Activated CD4-positive, alpha-beta memory T cell treated with anti-CD3 and anti-CD28 coated beads, Interleukin-2, amount 10 ng/mL, durations not matched to agents 7 days and 5 days (primary cell): ENCODE measurements around the gene RFWD3. TPM values are rescaled to one million over a fixed set of nuclear protein-coding genes. Genes with fewer than 3 reads are reported as not detected.

Source experiments
- CTCF ChIA-PET: fragments of 350-600 bp; sonication (Branson Sonifier 250); formaldehyde crosslinking; loops from one replicate; lab custom pipeline; 2021; ENCODE audit warnings: antibody characterized with exemption, inconsistent platforms; lab: Charles Lee
- POLR2A ChIA-PET: fragments of 350-600 bp; sonication (Branson Sonifier 250); formaldehyde crosslinking; loops from one replicate; lab custom pipeline; 2021; ENCODE audit warnings: antibody characterized with exemption; lab: Charles Lee
- DNase-seq: peaks from one replicate; pipeline ENCODE4 v3.0.0-alpha.2; 2020
- H3K27ac Mint-ChIP-seq: one replicate; pipeline ENCODE4 v1.8.0; 2021; ENCODE audit warnings: mild to moderate bottlenecking, mixed read lengths
- H3K27me3 Mint-ChIP-seq: one replicate; pipeline ENCODE4 v1.8.0; 2021; ENCODE audit warnings: mixed read lengths
- H3K36me3 Mint-ChIP-seq: one replicate; pipeline ENCODE4 v1.8.0; 2021; ENCODE audit warnings: low read depth, mixed read lengths
- H3K4me1 Mint-ChIP-seq: one replicate; pipeline ENCODE4 v1.8.0; 2021; ENCODE audit warnings: mixed read lengths
- H3K4me3 Mint-ChIP-seq: one replicate; pipeline ENCODE4 v1.8.0; 2021; ENCODE audit warnings: mild to moderate bottlenecking, mixed read lengths
- H3K9me3 Mint-ChIP-seq: one replicate; pipeline ENCODE4 v1.8.0; 2021; ENCODE audit warnings: mixed read lengths
- total RNA-seq, 2 experiments: library from RNA; stranded (reverse); gene quantifications; one replicate each; pipeline ENCODE4 v1.2.3, GENCODE V29; 2021

The RFWD3 gene
- total RNA-seq, result 100 to 1,000 TPM in 1 of 2 experiments, 10 to 100 TPM in 1; 99.5 to 107 TPM

GRCh38 chr16:74666425-74667254 is at the start of gene RFWD3:
Gene RFWD3, minus strand, starts transcription at chr16:74666877. Its CDS starts 5,428 bp downstream, at chr16:74661449.
- Mint-ChIP-seq H3K4me1 (peaks cover 45% of the 10 kb centered on the region), H3K27me3 (no peaks in the 10 kb centered on the region), H3K9me3 (no peaks in the 10 kb centered on the region), H3K36me3 (peaks cover 52% of the 10 kb centered on the region), H3K4me3 (peak within 1 kb of the TSS; percentile 94), H3K27ac (peak within 1 kb of the TSS; percentile 96)
- CTCF ChIA-PET, result interaction anchor here (0.6 to 5.3 kb wide), 8 partner anchors 13 to 767 kb away, joined by 3 to 36 read pairs (median 4); partner anchors contain the start of genes CFDP1 and MLKL
- POLR2A ChIA-PET, result interaction anchor here (0.6 to 5.0 kb wide), 37 partner anchors 9 to 981 kb away, joined by 3 to 186 read pairs (median 5); partner anchors contain the start of genes GLG1, KARS1, MLKL and PSMD7
- peak; percentile 98 for DNase-seq

GRCh38 chr16:74716355-74716754 is 49.7 kb upstream of the RFWD3 start:
- H3K27me3 Mint-ChIP-seq, result peaks cover 2% of the 10 kb centered on the region
- H3K27ac Mint-ChIP-seq, result no peak overlapping the region
- H3K4me1 Mint-ChIP-seq, result no peaks in the 10 kb centered on the region
- no peaks in the 10 kb centered on the region for H3K36me3 Mint-ChIP-seq
- no peaks in the 10 kb centered on the region for H3K9me3 Mint-ChIP-seq
- DNase-seq, result no peak
- H3K4me3 Mint-ChIP-seq, result no peak overlapping the region
- CTCF ChIA-PET, result interaction anchor here (1.5 kb wide), 1 partner anchor 16 kb away, joined by 3 read pairs; the partner anchor contains the start of gene MLKL
- POLR2A ChIA-PET, result no interaction called here

- Mint-ChIP-seq H3K9me3 (no peaks in the 10 kb centered on the region), H3K4me1 (peaks cover 4% of the 10 kb centered on the region), H3K4me3 (no peak overlapping the region), H3K27me3 (no peaks in the 10 kb centered on the region), H3K27ac (no peak overlapping the region), H3K36me3 (no peaks in the 10 kb centered on the region)
- CTCF ChIA-PET, result interaction anchor here (0.7 to 5.7 kb wide), 6 partner anchors 8 to 149 kb away, joined by 3 to 38 read pairs (median 6); partner anchors contain the start of gene MLKL
- POLR2A ChIA-PET, result no interaction called here
- DNase-seq, result no peak
Observed at GRCh38 chr16:74713876-74714275, 47.2 kb upstream of the RFWD3 start.

- POLR2A ChIA-PET, result interaction anchor here (1.9 kb wide), 1 partner anchor 13 kb away, joined by 11 read pairs; the partner anchor contains the start of gene MLKL
- H3K4me3 Mint-ChIP-seq, result no peak overlapping the region
Observed at GRCh38 chr16:74713325-74713724, 46.6 kb upstream of the RFWD3 start.

GRCh38 chr16:74711938-74712337 is 45.3 kb upstream of the RFWD3 start:
- CTCF ChIA-PET, result interaction anchor here (0.6 to 5.7 kb wide), 8 partner anchors 9 to 400 kb away, joined by 3 to 38 read pairs (median 6); partner anchors contain the start of gene MLKL
- peaks cover 4% of the 10 kb centered on the region for H3K4me1 Mint-ChIP-seq
- H3K4me3 Mint-ChIP-seq, result no peak overlapping the region
- peaks cover 5% of the 10 kb centered on the region for H3K27me3 Mint-ChIP-seq
- H3K27ac Mint-ChIP-seq, result no peak overlapping the region
- no peaks in the 10 kb centered on the region for H3K9me3 Mint-ChIP-seq
- DNase-seq, result no peak
- no peaks in the 10 kb centered on the region for H3K36me3 Mint-ChIP-seq
- POLR2A ChIA-PET, result interaction anchor here (1.4 to 1.9 kb wide), 2 partner anchors 11 to 45 kb away, joined by 8 to 11 read pairs; partner anchors contain the start of genes MLKL and RFWD3

More at GRCh38 chr16:74713325-74713724, 46.6 kb upstream of the RFWD3 start:
- Mint-ChIP-seq H3K9me3 (no peaks in the 10 kb centered on the region), H3K27me3 (peaks cover 3% of the 10 kb centered on the region), H3K4me1 (peaks cover 4% of the 10 kb centered on the region), H3K27ac (no peak overlapping the region), H3K36me3 (no peaks in the 10 kb centered on the region)
- DNase-seq, result no peak
- CTCF ChIA-PET, result interaction anchor here (1.1 to 5.7 kb wide), 5 partner anchors 12 to 150 kb away, joined by 3 to 38 read pairs (median 9); partner anchors contain the start of gene MLKL

- ChIA-PET CTCF (interaction anchor here (0.8 to 5.7 kb wide), 8 partner anchors 9 to 400 kb away, joined by 3 to 38 read pairs (median 6); partner anchors contain the start of gene MLKL), POLR2A (interaction anchor here (0.7 kb wide), 1 partner anchor 9 kb away, joined by 3 read pairs; no protein-coding TSS in a partner anchor)
- Mint-ChIP-seq H3K9me3 (no peaks in the 10 kb centered on the region), H3K36me3 (no peaks in the 10 kb centered on the region), H3K4me3 (no peak overlapping the region), H3K27me3 (peaks cover 5% of the 10 kb centered on the region), H3K4me1 (peaks cover 6% of the 10 kb centered on the region), H3K27ac (no peak overlapping the region)
- DNase-seq, result no peak
Observed at GRCh38 chr16:74710401-74710800, 43.7 kb upstream of the RFWD3 start.

GRCh38 chr16:74709441-74709877 is 42.8 kb upstream of the RFWD3 start:
- POLR2A ChIA-PET, result no interaction called here
- CTCF ChIA-PET, result interaction anchor here (0.8 to 5.7 kb wide), 8 partner anchors 9 to 401 kb away, joined by 3 to 38 read pairs (median 6); partner anchors contain the start of gene MLKL
- peak; percentile 85 for DNase-seq
- H3K4me1 Mint-ChIP-seq, result peaks cover 11% of the 10 kb centered on the region
- H3K36me3 Mint-ChIP-seq, result no peaks in the 10 kb centered on the region
- H3K27ac Mint-ChIP-seq, result no peak overlapping the region
- H3K9me3 Mint-ChIP-seq, result no peaks in the 10 kb centered on the region
- H3K4me3 Mint-ChIP-seq, result no peak overlapping the region
- H3K27me3 Mint-ChIP-seq, result peaks cover 5% of the 10 kb centered on the region

GRCh38 chr16:74700438-74701225 is 34.0 kb upstream of the RFWD3 start, which contains the start of gene MLKL:
Gene MLKL, minus strand, starts transcription at chr16:74700862. Its CDS starts 5,105 bp downstream, at chr16:74695757.
- ChIA-PET POLR2A (interaction anchor here (0.6 to 8.6 kb wide), 22 partner anchors 9 to 947 kb away, joined by 3 to 186 read pairs (median 4); partner anchors contain the start of genes FA2H, GLG1, KARS1 and PSMD7), CTCF (interaction anchor here (0.8 to 7.2 kb wide), 8 partner anchors 10 to 410 kb away, joined by 3 to 25 read pairs (median 9); partner anchors contain the start of gene RFWD3)
- H3K9me3 Mint-ChIP-seq, result no peaks in the 10 kb centered on the region
- peak within 1 kb of the TSS; percentile 96 for H3K4me3 Mint-ChIP-seq
- H3K4me1 Mint-ChIP-seq, result peaks cover 56% of the 10 kb centered on the region
- peak within 1 kb of the TSS; percentile 97 for H3K27ac Mint-ChIP-seq
- no peaks in the 10 kb centered on the region for H3K27me3 Mint-ChIP-seq
- peaks cover 30% of the 10 kb centered on the region for H3K36me3 Mint-ChIP-seq
- DNase-seq, result peak; percentile 68

GRCh38 chr16:74700116-74700437 is 33.4 kb upstream of the RFWD3 start:
- DNase-seq, result peak; percentile 49
- Mint-ChIP-seq H3K9me3 (no peaks in the 10 kb centered on the region), H3K4me1 (peaks cover 58% of the 10 kb centered on the region), H3K36me3 (peaks cover 35% of the 10 kb centered on the region), H3K27ac (peak overlapping the region; percentile 97), H3K4me3 (peak overlapping the region; percentile 96), H3K27me3 (no peaks in the 10 kb centered on the region)
- CTCF ChIA-PET, result interaction anchor here (1.3 to 7.2 kb wide), 5 partner anchors 10 to 163 kb away, joined by 3 to 25 read pairs (median 9); partner anchors contain the start of gene RFWD3
- POLR2A ChIA-PET, result interaction anchor here (0.6 to 8.6 kb wide), 17 partner anchors 9 to 923 kb away, joined by 3 to 186 read pairs (median 5); partner anchors contain the start of genes ADAT1, GLG1, PSMD7 and RFWD3

GRCh38 chr16:74699666-74700065 is 33.0 kb upstream of the RFWD3 start:
- Mint-ChIP-seq H3K36me3 (peaks cover 38% of the 10 kb centered on the region), H3K27me3 (no peaks in the 10 kb centered on the region), H3K4me3 (peak overlapping the region; percentile 96), H3K9me3 (no peaks in the 10 kb centered on the region), H3K4me1 (peaks cover 55% of the 10 kb centered on the region), H3K27ac (peak overlapping the region; percentile 81)
- CTCF ChIA-PET, result interaction anchor here (1.3 to 7.2 kb wide), 4 partner anchors 11 to 163 kb away, joined by 3 to 25 read pairs (median 8); partner anchors contain the start of gene RFWD3
- POLR2A ChIA-PET, result interaction anchor here (0.6 to 8.6 kb wide), 11 partner anchors 8 to 948 kb away, joined by 3 to 186 read pairs (median 4); partner anchors contain the start of genes ADAT1, GLG1, KARS1 and PSMD7
- no peak for DNase-seq

- H3K4me3 Mint-ChIP-seq, result peak overlapping the region; percentile 96
- H3K27me3 Mint-ChIP-seq, result no peaks in the 10 kb centered on the region
- peak overlapping the region; percentile 81 for H3K27ac Mint-ChIP-seq
- no peaks in the 10 kb centered on the region for H3K9me3 Mint-ChIP-seq
- peaks cover 57% of the 10 kb centered on the region for H3K4me1 Mint-ChIP-seq
- CTCF ChIA-PET, result interaction anchor here (0.5 to 7.2 kb wide), 9 partner anchors 10 to 436 kb away, joined by 3 to 25 read pairs (median 4); partner anchors contain the start of genes RFWD3 and WDR59
- peaks cover 48% of the 10 kb centered on the region for H3K36me3 Mint-ChIP-seq
- DNase-seq, result no peak
- POLR2A ChIA-PET, result interaction anchor here (1.5 to 8.6 kb wide), 4 partner anchors 17 to 950 kb away, joined by 3 to 186 read pairs (median 6); partner anchors contain the start of genes KARS1, PSMD7, RFWD3 and TERF2IP
Observed at GRCh38 chr16:74698222-74698621, 31.5 kb upstream of the RFWD3 start.
